HFFc6 (cell line): ENCODE results near the gene SPOPL. TPM values are rescaled to one million over a fixed set of nuclear protein-coding genes. Genes with fewer than 3 reads are reported as not detected.

ENCODE experiments used
- DNase-seq: peaks from one replicate; pipeline ENCODE4 v3.0.0-alpha.2; 2018
- H3K27ac Mint-ChIP-seq: 2 replicates; pipeline ENCODE4 v1.8.0; 2020; ENCODE audit warnings: mild to moderate bottlenecking, mixed read lengths
- H3K27me3 Mint-ChIP-seq: 2 replicates; pipeline ENCODE4 v1.8.0; 2021; ENCODE audit warnings: mild to moderate bottlenecking, moderate library complexity, mixed read lengths; ENCODE audit not compliant: insufficient read depth
- H3K36me3 Mint-ChIP-seq: 2 replicates; pipeline ENCODE4 v1.8.0; 2021; ENCODE audit warnings: low read depth, mixed read lengths
- H3K4me1 Mint-ChIP-seq: 2 replicates; pipeline ENCODE4 v1.8.0; 2020; ENCODE audit warnings: low read depth, mixed read lengths
- H3K4me3 Mint-ChIP-seq: 2 replicates; pipeline ENCODE4 v1.8.0; 2020; ENCODE audit warnings: mild to moderate bottlenecking, moderate library complexity, mixed read lengths
- H3K9me3 Mint-ChIP-seq: 2 replicates; pipeline ENCODE4 v1.8.0; 2020; ENCODE audit warnings: mild to moderate bottlenecking, mixed read lengths
- total RNA-seq, 6 experiments: library from RNA; stranded (reverse); fragmentation: NEBNext Ultra II Directional; extraction: Animal tissue kit (Norgen Biotek cat#: 25700); gene quantifications; 2 replicates in 1 of 6; 3 replicates in 5 of 6; pipeline ENCODE4 v1.2.3, GENCODE V29; 2021
- TF ChIP-seq, protein P1 (sequence below): fragments of 200-600 bp; sonication (generic); IDR thresholded peaks from 2 replicates; pipeline ENCODE4 v1.5.0; 2021; ENCODE audit warnings: antibody characterized with exemption, mild to moderate bottlenecking

Gene SPOPL
- total RNA-seq, 6 experiments from 2014 or later: 9.5 to 13.6 (median 12.3) TPM

- TF ChIP-seq, protein P1, sequence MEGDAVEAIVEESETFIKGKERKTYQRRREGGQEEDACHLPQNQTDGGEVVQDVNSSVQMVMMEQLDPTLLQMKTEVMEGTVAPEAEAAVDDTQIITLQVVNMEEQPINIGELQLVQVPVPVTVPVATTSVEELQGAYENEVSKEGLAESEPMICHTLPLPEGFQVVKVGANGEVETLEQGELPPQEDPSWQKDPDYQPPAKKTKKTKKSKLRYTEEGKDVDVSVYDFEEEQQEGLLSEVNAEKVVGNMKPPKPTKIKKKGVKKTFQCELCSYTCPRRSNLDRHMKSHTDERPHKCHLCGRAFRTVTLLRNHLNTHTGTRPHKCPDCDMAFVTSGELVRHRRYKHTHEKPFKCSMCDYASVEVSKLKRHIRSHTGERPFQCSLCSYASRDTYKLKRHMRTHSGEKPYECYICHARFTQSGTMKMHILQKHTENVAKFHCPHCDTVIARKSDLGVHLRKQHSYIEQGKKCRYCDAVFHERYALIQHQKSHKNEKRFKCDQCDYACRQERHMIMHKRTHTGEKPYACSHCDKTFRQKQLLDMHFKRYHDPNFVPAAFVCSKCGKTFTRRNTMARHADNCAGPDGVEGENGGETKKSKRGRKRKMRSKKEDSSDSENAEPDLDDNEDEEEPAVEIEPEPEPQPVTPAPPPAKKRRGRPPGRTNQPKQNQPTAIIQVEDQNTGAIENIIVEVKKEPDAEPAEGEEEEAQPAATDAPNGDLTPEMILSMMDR: 0 out of 2 replicates have a peak, but pooled peaks have one; percentile 11
- no peaks in the 10 kb centered on the region for H3K36me3 Mint-ChIP-seq
- peaks cover 4% of the 10 kb centered on the region; the same call in 1 of the 2 replicates for H3K9me3 Mint-ChIP-seq
- DNase-seq: no peak
- H3K4me1 Mint-ChIP-seq: no peaks in the 10 kb centered on the region
- no peak overlapping the region for H3K27ac Mint-ChIP-seq
- no peaks in the 10 kb centered on the region; the same call in 1 of the 2 replicates for H3K27me3 Mint-ChIP-seq
- H3K4me3 Mint-ChIP-seq: no peak overlapping the region
These were observed 15.0 kb upstream of the SPOPL start for GRCh38 chr2:138486363-138487198.

GRCh38 chr2:138490673-138491494 lies 10.7 kb upstream of the SPOPL start:
- no peak overlapping the region for H3K27ac Mint-ChIP-seq
- peaks cover 6% of the 10 kb centered on the region; the same call in 1 of the 2 replicates for H3K36me3 Mint-ChIP-seq
- H3K4me1 Mint-ChIP-seq: no peaks in the 10 kb centered on the region
- no peak for DNase-seq
- no peaks in the 10 kb centered on the region; the same call in 1 of the 2 replicates for H3K27me3 Mint-ChIP-seq
- no peaks in the 10 kb centered on the region for H3K9me3 Mint-ChIP-seq
- TF ChIP-seq, protein P1: no peak
- no peak overlapping the region for H3K4me3 Mint-ChIP-seq

- no peak overlapping the region for H3K4me3 Mint-ChIP-seq
These were observed 10.1 kb upstream of the SPOPL start for GRCh38 chr2:138491495-138491862.

DNA sequence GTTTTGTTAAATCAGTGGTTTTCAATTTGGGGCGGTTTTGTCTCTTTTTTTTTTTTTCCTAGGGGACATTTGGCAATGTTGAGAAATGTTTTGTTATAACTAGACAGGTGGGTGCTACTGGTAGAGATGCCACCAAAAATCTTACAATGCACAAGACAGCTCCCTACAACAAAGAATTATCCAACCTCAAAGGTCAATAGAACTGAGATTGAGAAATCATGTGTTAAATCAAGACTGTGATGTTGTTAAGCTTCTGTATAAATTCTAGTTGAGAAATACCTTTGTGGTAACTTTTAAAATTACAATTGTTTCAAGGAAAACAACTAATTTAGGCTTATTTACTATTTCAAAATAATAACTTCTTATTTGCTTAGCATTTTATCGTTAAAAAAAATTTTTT lies 9.4 kb upstream of the SPOPL start:
- no peak overlapping the region for H3K4me3 Mint-ChIP-seq
- H3K27ac Mint-ChIP-seq: no peak overlapping the region
- DNase-seq: no peak
- no peaks in the 10 kb centered on the region for H3K4me1 Mint-ChIP-seq
- H3K36me3 Mint-ChIP-seq: peaks cover 6% of the 10 kb centered on the region; the same call in 1 of the 2 replicates
- H3K9me3 Mint-ChIP-seq: no peaks in the 10 kb centered on the region
- TF ChIP-seq, protein P1: no peak
- no peaks in the 10 kb centered on the region; the same call in 1 of the 2 replicates for H3K27me3 Mint-ChIP-seq

More at GRCh38 chr2:138491495-138491862, 10.1 kb upstream of the SPOPL start:
- Mint-ChIP-seq H3K36me3 (peaks cover 6% of the 10 kb centered on the region; the same call in 1 of the 2 replicates), H3K27ac (no peak overlapping the region), H3K4me1 (no peaks in the 10 kb centered on the region), H3K9me3 (no peaks in the 10 kb centered on the region), H3K27me3 (no peaks in the 10 kb centered on the region; the same call in 1 of the 2 replicates)
- no peak for DNase-seq
- TF ChIP-seq, protein P1: no peak

DNA sequence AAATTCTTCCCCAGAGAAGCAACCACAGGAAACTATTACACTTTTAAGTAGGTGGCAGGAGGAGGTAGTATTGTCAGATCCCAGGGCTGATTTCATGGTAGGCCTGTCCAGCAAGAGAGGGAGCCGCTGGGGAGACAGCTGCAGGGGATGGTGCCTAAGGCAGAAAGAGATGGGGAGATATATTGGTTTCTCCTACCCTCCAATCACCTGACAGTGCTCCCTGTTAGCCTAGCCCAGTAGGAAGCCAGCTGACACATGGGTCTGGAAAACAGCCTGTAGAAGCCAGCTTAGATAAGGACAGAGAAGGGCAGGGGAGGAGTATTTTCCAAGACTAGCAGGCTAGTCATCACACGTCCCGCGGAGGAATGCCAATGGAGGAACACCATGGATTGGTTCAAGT lies 8.2 kb upstream of the SPOPL start:
- DNase-seq: no peak
- H3K4me3 Mint-ChIP-seq: no peak overlapping the region
- TF ChIP-seq, protein P1: no peak
- H3K27me3 Mint-ChIP-seq: no peaks in the 10 kb centered on the region; the same call in 1 of the 2 replicates
- peaks cover 6% of the 10 kb centered on the region; the same call in 1 of the 2 replicates for H3K36me3 Mint-ChIP-seq
- no peaks in the 10 kb centered on the region for H3K4me1 Mint-ChIP-seq
- H3K9me3 Mint-ChIP-seq: no peaks in the 10 kb centered on the region
- no peak overlapping the region for H3K27ac Mint-ChIP-seq
